Peyer's patch (tissue), 4 donors: ENCODE results near the gene SLC1A2.

Experiments
- CTCF ChIP-seq, 6 experiments: fragments of 450-650 bp in 4 of 6; fragments of 200-600 bp in 2 of 6; sonication (generic) in 1 of 6; IDR thresholded peaks; one replicate each; pipeline ENCODE4 v1.5.1; 2017 to 2019; ENCODE audit warnings: antibody characterized with exemption in 6 of 6, mild to moderate bottlenecking in 3 of 6, moderate library complexity in 1 of 6
- POLR2A ChIP-seq, 2 donors: fragments of 450-650 bp; IDR thresholded peaks; one replicate each; pipeline ENCODE4 v1.5.1; 2017; ENCODE audit warnings: antibody characterized with exemption in 2 of 2, mild to moderate bottlenecking in 2 of 2, moderate library complexity in 2 of 2

GRCh38 chr11:35316161-35316560, 103.2 kb downstream of the SLC1A2 start:
- TF ChIP-seq POLR2A (IDR thresholded peaks at IDR 0.05) (no peak), CTCF (IDR thresholded peaks at IDR 0.05) (no peak)
